Thoracic aorta (tissue), 2 donors: ENCODE measurements around the gene TIAM2. TPM values are rescaled to one million over a fixed set of nuclear protein-coding genes. Genes with fewer than 3 reads are reported as not detected.

Source experiments
- ATAC-seq: fragments of 150-250 bp; one replicate; pipeline ENCODE4 v1.8.0; 2017; ENCODE audit warnings: low read depth; ENCODE audit not compliant: insufficient number of reproducible peaks, low FRiP score
- DNase-seq: peaks from one replicate; pipeline ENCODE4 v3.0.0-alpha.2; 2020; ENCODE audit warnings: low spot score
- H3K27ac ChIP-seq, 2 donors: fragments of 200-600 bp; sonication (generic); 1 replicate in 1 of 2; 2 replicates in 1 of 2; pipeline ENCODE4 v1.5.1; 2016; ENCODE audit warnings: mild to moderate bottlenecking in 2 of 2, moderate library complexity in 2 of 2
- H3K27me3 ChIP-seq: fragments of 200-600 bp; sonication (generic); replicated peaks from 2 replicates; pipeline ENCODE4 v1.6.0; 2016; ENCODE audit warnings: mild to moderate bottlenecking; ENCODE audit not compliant: insufficient read depth
- H3K36me3 ChIP-seq: fragments of 200-600 bp; sonication (generic); one replicate; pipeline ENCODE4 v1.5.1; 2016
- H3K4me1 ChIP-seq, 2 donors: fragments of 200-600 bp; sonication (generic); 1 replicate in 1 of 2; 2 replicates in 1 of 2; pipeline versions ENCODE4 v1.5.1 to v1.6.0; 2016; ENCODE audit warnings: low read depth in 2 of 2, mild to moderate bottlenecking in 1 of 2; ENCODE audit not compliant: control insufficient read depth in 1 of 2
- H3K4me3 ChIP-seq: fragments of 200-600 bp; sonication (generic); 2 replicates; pipeline ENCODE4 v1.5.1; 2016; ENCODE audit warnings: mild to moderate bottlenecking
- H3K9me3 ChIP-seq: fragments of 200-600 bp; sonication (generic); 2 replicates; pipeline ENCODE4 v1.5.1; 2016
- CTCF ChIP-seq: fragments of 200-600 bp; sonication (generic); IDR thresholded peaks from one replicate; pipeline ENCODE4 v1.5.1; 2019; ENCODE audit warnings: antibody characterized with exemption
- total RNA-seq, 2 donors: library from RNA; depleted of rRNA; stranded (reverse); fragments of >200 nt; gene quantifications; one replicate each; pipeline versions ENCODE4 v1.1.0 to v1.2.3, GENCODE V29; 2016

TIAM2 gene
- total RNA-seq, 2 donors from 2014 or later: 17.8 to 22.1 TPM

- H3K27ac ChIP-seq: no peak overlapping the region
- no peak overlapping the region for H3K4me3 ChIP-seq
- H3K36me3 ChIP-seq: no peaks in the 10 kb centered on the region
- DNase-seq: no peak
- H3K4me1 ChIP-seq: no peaks in the 10 kb centered on the region
- no peaks in the 10 kb centered on the region for H3K27me3 ChIP-seq
- no peaks in the 10 kb centered on the region for H3K9me3 ChIP-seq
- no peak for TF ChIP-seq CTCF
- no peak for ATAC-seq
Measured at GRCh38 chr6:155033021-155033791, 38.1 kb downstream of the TIAM2 start.

DNA sequence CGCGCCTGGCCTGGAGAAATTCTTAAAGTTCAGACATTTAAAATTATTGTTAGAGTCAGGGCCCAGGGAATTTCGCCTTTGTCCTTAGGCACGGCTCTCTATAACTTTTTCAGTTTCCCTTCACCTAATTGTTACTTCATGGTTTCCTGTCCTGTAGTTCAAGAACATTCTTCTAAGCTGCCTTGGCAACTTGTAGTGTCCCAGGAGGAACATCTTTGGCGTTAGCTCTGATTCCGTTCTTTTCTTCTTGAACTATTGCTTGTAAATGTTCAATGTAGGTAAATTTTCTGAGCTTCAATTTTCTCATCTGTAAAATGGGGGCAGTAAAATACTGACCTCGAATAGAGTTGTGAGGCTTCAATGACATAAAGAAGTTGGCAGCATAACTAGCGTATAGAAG lies 41.8 kb downstream of the TIAM2 start:
- H3K27me3 ChIP-seq: no peaks in the 10 kb centered on the region
- H3K36me3 ChIP-seq: no peaks in the 10 kb centered on the region
- ATAC-seq (no peak), DNase-seq (no peak)
- H3K4me3 ChIP-seq: no peak overlapping the region
- no peak overlapping the region for H3K27ac ChIP-seq
- no peak for TF ChIP-seq CTCF
- no peaks in the 10 kb centered on the region for H3K9me3 ChIP-seq
- peaks cover 7 to 11% of the 10 kb centered on the region in 2 donors for H3K4me1 ChIP-seq

DNA sequence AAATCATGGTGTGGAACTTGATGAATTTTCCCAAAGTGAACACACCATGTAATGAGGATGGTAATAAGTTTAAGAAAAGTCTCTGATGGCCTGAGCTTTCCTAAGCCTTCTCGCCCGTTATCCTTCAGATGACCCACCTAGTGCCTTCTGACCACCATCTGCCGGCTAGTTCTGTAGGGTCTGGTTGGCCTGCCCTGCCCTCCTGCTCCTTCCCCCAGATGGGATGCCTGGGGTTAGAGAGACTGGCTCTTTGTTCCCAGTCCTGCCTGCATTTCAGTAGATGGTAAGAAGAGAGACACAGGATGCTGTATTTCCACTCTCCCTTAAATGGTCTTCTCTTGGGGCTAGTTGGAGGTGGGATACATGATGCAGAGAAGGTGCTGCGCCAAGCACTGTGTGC lies 43.0 kb downstream of the TIAM2 start:
- Histone ChIP-seq H3K27ac (no peak overlapping the region), H3K9me3 (no peaks in the 10 kb centered on the region), H3K4me3 (no peak overlapping the region), H3K36me3 (no peaks in the 10 kb centered on the region), H3K4me1 (peaks cover 11 to 18% of the 10 kb centered on the region in 2 donors), H3K27me3 (no peaks in the 10 kb centered on the region)
- no peak for TF ChIP-seq CTCF
- DNase-seq: no peak
- ATAC-seq: no peak

DNA sequence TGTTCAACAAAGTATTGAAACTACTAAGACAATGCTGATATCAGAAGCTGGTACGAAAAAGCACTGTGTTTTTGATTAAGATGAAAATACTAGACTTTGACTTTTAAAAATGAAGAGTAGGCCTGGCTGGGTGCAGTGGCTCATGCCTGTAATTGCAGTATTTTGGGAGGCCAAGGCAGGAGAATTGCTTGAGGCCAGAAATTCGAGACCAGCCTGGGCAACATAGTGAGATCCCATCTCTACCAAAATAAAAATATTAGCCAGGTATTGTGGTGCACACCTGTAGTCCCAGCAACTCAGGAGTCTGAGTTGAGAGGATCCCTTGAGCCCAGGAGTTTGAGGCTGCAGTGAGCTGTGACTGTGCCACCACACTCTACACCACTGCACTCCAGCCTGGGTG lies 43.4 kb downstream of the TIAM2 start:
- Histone ChIP-seq H3K36me3 (no peaks in the 10 kb centered on the region), H3K4me1 (peaks cover 11 to 18% of the 10 kb centered on the region in 2 donors), H3K4me3 (no peak overlapping the region), H3K27me3 (no peaks in the 10 kb centered on the region), H3K9me3 (no peaks in the 10 kb centered on the region), H3K27ac (no peak overlapping the region)
- no peak for TF ChIP-seq CTCF
- ATAC-seq (no peak), DNase-seq (no peak)

DNA sequence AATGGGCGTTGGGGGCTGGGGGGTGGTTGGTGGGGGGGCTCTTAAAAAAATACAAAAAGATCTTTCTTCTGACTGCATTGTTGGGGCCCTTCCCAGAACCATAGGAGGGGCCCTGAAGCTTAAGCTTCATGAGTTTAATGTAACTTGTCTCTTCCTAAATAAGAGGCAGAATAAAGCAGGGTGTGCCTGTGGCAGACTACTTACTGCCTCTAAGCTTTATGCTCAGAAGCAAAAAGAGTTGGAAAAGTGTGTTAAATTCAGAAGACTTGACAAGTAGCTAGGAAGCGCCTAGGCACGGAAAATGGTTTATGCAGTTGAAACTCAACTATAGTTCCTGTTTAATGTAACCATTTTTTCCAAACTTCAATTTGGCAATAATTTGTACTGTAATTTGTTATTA lies 44.5 kb downstream of the TIAM2 start:
- Histone ChIP-seq H3K4me1 (peaks cover 11 to 18% of the 10 kb centered on the region in 2 donors), H3K36me3 (no peaks in the 10 kb centered on the region), H3K27ac (no peak overlapping the region), H3K9me3 (no peaks in the 10 kb centered on the region), H3K27me3 (no peaks in the 10 kb centered on the region), H3K4me3 (no peak overlapping the region)
- ATAC-seq (no peak), DNase-seq (no peak)
- TF ChIP-seq CTCF: no peak
